Peyer's patch (tissue), 4 donors: ENCODE measurements around the gene SLC4A8.

Source experiments
- CTCF ChIP-seq, 6 experiments: fragments of 450-650 bp in 4 of 6; fragments of 200-600 bp in 2 of 6; sonication (generic) in 1 of 6; IDR thresholded peaks; one replicate each; pipeline ENCODE4 v1.5.1; 2017 to 2019; ENCODE audit warnings: antibody characterized with exemption in 6 of 6, mild to moderate bottlenecking in 3 of 6, moderate library complexity in 1 of 6
- POLR2A ChIP-seq, 2 donors: fragments of 450-650 bp; IDR thresholded peaks; one replicate each; pipeline ENCODE4 v1.5.1; 2017; ENCODE audit warnings: antibody characterized with exemption in 2 of 2, mild to moderate bottlenecking in 2 of 2, moderate library complexity in 2 of 2

- TF ChIP-seq CTCF (IDR thresholded peaks at IDR 0.05) (no peak), POLR2A (IDR thresholded peaks at IDR 0.05) (no peak)
Observed at GRCh38 chr12:51529651-51529970, 105.0 kb downstream of the SLC4A8 start.
